Activated CD4-positive, CD25-positive, alpha-beta regulatory T cell treated with anti-CD3 and anti-CD28 coated beads, Interleukin-2, amount 50 U/mL, for 24 hours (primary cell): Measurements from ENCODE around the gene TMTC2.

ENCODE experiments used
- ATAC-seq, 2 donors: fragments of 150-1000 bp; cut with Tn5 transposase; one replicate each; pipeline ENCODE4 v1.10.0; 2021; ENCODE audit warnings: mild to moderate bottlenecking in 1 of 2, moderate library complexity in 1 of 2

The TMTC2 gene

GRCh38 chr12:83149987-83150386 is 463.3 kb downstream of the TMTC2 start:
- ATAC-seq, result no peak

- ATAC-seq, result no peak
Observed at GRCh38 chr12:83150465-83151189, 463.9 kb downstream of the TMTC2 start.

DNA sequence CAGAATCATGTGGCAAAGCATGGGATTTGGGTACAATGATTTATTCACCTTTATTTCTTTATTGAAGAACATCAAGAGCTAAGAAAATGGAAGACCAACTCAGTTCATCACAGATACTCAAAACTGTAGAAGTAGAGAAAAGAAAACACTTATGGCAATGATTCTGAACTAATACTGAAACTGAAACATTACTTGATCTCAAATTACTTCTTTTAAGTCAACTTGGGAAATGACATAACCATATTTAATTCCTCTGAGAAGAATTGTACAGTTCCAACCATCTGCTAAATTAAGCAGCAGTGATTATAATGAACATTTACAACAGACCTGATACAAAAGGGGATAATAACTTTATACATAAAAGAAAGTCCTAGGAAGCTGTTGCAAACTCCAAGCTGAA is 466.5 kb downstream of the TMTC2 start:
- no peak for ATAC-seq

- ATAC-seq, result no peak
Observed at GRCh38 chr12:83156815-83157214, 470.1 kb downstream of the TMTC2 start.

DNA sequence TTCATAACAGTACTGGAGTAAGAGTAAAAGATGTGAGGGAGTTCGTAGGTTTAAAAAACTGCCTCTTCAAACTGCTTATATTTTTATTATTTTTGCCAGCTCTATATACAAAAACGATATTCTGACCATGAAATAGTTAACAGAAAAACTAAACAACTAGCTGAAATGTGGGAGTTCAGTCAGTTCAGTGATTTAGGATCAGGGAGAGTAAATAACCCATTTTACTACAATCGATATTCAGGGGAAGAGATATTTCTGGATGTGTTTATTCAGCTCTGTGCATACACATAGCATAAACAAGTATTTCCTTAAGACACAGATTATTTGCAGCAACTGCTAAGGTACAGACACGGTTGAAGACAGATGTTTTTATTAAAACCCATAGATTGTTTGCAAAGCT is 470.9 kb downstream of the TMTC2 start:
- no peak for ATAC-seq

DNA sequence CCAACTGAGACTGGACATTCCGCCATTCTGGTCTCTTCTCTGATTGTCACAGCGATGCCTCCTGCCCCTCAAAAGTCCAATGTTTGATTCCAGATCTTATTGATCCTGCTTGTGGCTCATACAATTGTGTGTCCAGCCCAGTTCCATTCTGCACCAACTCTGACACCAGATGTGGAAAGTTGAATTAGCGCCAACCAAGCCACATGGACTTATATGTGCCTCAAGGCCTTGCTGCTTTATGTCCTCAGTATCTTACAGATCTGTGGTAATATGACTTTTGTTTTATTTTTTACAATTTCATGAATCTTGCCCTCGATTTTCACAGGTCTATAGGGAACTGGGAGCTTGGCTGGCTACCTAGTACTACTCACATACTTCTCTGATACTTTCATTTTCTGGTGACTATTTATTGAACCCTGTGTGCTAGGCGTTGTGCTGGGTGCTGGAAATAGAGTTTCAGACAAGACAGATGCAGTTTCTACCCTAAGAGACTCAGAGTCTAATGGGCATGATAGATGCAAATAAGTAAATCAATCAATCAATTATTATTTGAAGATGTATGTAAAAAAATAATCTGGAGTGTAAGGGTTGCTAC is 472.0 kb downstream of the TMTC2 start:
- ATAC-seq, result no peak

- ATAC-seq, result no peak
Observed at GRCh38 chr12:83161456-83161855, 474.8 kb downstream of the TMTC2 start.

GRCh38 chr12:83168751-83169150 is 482.0 kb downstream of the TMTC2 start:
- ATAC-seq, result no peak

DNA sequence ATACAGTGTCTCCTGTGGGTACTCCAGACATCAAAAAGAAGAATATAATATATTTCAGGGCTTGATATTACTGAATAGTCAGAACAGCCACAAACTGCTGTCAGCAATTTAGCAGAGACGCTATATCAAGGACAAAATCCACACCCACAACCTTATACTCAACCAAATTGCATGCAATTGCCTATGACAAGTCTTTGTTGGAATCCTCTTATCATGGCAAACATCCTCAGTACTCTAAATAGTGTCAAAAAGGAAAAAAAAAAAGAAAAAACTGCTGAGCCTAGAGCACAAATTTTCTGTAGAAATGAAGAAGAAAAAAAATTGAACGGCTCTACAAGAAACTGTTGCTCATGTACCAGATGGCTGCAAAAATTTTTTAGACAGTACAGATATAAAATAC is 485.7 kb downstream of the TMTC2 start:
- ATAC-seq, result no peak

- ATAC-seq, result no peak
Observed at GRCh38 chr12:83172866-83173649, 486.4 kb downstream of the TMTC2 start.

GRCh38 chr12:83179999-83180398 is 493.3 kb downstream of the TMTC2 start:
- ATAC-seq, result no peak

DNA sequence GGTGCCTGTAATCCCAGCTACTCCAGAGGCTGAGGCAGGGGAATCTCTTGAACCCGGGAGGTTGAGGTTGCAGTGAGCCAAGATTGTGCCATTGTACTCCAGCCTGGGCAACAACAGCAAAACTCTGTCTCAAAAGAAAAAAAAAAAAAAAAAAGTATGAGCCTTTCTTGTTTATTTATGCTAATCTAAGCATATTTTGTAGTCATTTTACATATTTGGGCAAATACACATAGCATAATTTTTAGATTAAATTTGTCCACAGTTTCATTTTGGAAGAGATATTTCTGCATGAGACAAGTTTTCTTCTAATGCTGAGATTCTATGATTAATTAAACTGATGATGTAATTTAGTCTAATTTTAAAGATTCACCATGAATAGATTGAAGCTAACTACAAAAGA is 494.4 kb downstream of the TMTC2 start:
- no peak for ATAC-seq

- no peak for ATAC-seq
Observed at GRCh38 chr12:83183132-83183531, 496.4 kb downstream of the TMTC2 start.
